GM11168 (cell line): ENCODE results near the gene SLC4A11.

Experiments
- in situ Hi-C: fragments of 300-500 bp; cut with MboI; formaldehyde crosslinking; loops from one replicate; pipeline ENCODE4 v1.12.0; 2022; ENCODE audit warnings: low sequenced_read_pairs; ENCODE audit not compliant: unreplicated experiment

SLC4A11 gene

DNA sequence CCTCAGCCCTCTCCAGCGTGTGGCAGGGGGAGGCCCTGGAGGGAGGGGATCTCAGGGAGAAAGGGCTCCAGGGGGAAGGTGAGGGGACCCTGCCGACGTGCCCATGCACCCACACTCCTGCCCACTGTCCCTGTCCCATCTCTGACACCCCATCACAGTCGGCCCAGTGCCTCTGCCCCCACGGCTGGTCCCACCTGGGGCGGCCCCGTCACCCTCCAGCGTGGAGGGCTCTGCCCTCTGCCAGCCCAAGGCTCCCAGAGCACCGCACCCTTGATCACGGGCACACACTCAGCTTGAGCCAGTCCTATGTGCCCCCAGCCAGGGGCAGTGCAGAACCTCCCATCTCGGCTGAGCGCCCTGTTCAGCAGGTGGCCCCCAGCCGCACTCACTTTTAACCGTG lies 9.2 kb downstream of the SLC4A11 start:
- in situ Hi-C loops: no loop called here

DNA sequence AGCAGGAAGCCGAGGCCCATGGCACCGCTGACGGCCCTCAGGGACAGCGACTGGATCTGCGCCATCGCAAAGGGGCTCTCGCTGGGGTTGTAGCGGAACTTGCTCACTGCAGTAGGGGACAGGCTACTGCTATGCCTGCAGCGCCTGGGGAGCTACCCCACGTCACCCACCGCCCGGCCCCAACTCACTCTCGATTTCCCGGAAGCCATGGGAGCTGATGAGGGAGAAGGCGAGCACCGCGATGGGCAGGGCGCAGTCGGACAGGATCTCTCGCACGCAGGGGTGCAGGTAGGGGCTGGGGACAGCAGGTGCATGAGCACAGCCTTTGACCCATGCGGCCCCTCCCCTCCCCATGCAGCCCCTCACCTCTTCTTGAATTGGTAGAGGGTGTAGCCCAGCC lies 9.8 kb downstream of the SLC4A11 start:
- in situ Hi-C loops: no loop called here

DNA sequence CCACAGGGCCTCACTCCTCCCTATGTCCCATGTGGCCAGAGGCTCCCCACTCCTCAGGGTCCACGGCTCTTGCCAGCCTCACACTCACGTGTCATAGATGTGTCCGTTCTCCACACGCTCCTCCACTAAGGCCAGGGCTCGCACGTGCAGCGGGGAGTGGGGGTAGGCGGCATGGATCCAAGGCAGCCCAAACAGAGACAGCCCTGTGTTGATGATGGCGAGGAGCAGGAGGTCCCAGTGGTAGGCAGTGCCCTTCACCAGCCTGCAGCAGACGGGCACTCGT lies 10.3 kb downstream of the SLC4A11 start:
- in situ Hi-C loops: no loop called here

DNA sequence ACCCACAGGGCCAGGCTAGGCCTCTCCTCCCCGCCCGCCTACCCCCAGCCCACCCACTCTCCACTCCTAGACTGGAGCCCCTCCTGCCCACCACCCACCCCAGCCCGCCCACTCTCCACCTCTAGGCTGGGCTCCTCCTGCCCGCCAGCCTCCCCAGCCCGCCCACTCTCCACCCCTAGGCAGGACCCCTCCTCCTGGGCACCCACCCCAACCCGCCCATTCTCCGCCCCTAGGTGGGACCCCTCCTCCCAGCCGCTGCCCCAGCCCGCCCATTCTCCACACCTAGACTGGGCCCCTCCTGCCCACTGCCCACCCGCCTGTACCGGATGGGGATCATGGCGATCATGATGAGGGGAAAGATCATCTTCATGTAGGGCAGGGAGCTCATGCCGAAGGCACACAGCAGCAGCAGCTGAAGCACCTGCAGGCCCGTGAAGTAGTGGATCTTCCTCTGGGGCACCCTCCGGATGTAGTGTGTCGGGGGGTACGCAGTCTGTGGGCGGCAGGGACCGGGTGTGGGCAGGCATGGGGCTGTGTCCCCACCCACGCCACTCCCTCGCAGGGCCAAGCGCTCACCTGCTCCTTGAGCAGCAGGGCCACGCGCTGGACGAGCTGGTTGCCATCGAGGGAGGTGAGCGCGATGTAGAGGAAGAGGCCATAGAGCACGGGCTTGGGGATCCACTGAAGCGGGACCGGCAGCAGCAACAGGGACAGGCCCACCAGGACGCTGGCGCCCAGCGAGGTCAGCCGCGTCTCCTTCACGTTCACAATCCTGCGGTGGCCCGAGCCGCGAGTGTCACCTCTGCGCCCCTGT lies 10.8 kb downstream of the SLC4A11 start:
- in situ Hi-C loops: no loop called here

DNA sequence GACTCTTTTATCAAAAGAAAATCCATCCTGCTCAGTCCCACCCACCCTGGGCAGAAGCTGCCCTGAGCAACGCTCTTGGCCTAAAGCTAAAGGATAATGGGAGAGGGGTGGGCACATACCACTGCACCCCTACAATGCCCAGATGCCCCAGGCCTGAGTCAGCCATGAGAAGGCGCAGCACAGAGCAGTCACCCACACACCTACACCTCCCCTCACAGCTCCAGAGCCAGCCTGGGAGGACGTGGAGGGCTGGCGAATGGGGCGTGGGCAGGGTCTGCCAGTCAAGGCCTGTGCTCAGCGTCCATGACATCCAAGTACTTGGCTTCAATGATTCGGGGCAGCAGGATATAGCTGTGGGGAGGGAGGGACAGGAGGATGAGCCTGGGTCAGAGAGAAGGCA lies 11.5 kb downstream of the SLC4A11 start:
- in situ Hi-C loops: no loop called here

DNA sequence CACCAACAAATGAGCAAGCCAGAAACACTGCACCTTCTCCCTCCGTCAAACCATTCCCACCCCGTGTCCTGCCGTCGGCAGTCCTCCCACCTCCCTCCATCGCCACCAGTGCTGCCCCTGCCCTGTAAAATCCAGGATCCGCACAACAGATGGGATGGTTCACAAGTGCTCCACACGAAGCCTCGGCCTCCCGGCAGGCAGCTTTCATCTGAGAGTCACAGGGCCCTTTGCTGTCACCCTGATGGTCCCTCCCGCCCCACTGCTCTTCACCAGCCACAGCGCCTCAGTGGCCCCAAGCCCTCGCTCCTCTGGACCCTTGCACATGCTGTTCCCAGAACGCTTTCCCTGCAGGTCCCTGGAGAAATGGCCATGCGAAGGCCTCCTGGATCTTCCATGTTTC lies 12.1 kb downstream of the SLC4A11 start:
- in situ Hi-C loops: no loop called here

DNA sequence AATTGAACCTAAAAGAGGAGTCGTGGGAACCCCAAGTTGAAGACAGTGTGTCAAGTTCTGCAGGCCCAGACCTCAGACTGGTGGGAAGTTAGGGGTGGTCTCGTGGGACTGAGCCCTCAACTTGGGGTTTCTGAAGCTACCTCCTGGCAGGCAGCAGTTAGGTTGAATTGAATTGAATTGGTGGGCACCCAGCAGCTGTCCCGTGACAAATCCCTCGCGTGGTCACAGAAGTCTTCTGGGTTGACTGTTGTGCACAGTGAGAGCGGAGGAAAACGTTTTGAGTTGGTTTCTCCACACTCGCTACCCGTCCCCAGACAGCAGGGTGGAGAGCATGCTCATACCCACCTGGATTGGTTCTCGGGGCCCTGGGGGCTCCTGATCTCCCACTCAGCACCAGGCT lies 12.9 kb downstream of the SLC4A11 start:
- in situ Hi-C loops: no loop called here

DNA sequence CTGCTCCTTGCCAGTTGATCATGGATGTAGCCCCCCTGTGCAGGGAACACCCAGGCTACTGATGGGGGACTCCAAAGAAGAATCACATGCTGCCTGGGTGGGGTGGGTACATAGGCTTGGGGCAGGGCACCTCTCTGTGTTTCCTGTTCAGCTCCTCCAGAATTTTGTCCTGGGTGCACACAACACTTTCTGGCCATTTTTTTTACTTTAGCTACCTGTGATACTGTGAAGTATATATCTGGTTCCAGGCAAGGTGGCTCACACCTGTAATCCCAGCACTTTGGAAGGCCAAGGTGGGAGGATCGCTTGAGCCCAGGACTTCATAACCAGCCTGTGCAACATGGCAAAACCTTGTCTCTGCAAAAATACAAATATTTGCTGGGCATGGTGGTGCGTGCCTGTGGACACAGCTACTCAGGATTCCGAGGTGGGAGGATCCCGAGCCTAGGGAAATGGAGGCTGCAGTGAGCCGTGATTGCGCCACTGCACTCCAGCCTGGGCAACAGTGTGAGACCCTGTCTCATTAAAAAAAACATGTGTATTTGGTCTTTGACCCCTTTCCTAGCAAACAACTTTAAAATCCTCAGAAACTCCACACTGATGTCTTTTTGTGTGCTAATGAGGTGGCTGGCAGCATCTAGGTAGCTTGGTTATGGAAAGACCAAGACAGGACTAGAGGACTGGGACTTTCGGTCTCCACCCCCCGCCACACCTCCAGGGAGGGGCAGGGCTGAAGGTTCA lies 14.1 kb downstream of the SLC4A11 start:
- in situ Hi-C loops: no loop called here

DNA sequence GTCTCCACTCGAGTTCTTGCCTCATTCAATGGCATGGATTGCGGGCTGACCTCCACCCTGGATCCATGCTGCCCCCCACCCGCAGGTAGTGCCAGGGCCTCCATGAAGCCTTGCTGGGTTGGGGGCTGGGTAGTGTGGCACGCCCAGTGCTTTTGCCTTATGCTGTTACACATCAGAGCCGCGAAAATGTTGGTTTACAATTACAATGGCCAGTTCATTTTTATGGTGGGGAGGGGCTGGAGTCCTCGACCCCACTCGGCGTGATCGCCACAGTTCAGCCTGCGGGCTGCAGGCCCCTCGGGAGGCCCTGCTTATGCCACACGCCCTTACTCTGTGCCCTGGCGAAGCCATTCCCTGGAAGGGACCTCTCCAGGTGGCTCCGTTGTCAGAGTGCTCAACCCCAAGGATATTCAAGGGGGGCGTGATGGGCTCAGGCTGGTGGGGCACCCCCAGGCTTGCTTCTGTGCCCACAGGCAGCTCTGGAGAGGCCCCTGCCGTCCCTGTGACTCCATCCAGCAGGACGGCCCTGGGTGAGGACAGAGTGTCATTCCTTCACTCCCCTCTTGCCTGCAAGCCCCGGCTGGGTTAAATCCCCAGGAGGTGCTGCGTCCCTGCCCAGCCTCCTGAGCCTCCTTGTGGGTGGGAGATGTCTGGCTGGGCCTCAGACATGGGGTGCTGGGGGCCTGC lies 14.9 kb downstream of the SLC4A11 start:
- in situ Hi-C loops: no loop called here

DNA sequence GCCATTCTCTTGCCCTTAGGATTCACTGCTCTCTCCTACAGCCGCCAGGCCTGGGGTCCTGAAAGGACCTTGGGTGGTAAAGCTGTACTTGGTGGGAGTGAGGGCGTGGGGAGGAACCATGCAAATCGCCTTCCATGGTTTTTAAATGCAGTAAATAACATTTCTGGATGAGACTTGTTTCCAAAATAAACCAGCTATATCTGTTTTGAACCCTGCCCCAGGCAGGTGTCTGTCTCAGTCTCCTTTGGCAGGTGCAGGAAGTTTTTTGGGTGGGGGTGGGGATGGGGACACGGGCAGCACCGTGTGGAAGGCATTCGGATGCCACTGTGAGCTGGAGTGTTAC lies 15.4 kb downstream of the SLC4A11 start:
- in situ Hi-C loops: no loop called here

DNA sequence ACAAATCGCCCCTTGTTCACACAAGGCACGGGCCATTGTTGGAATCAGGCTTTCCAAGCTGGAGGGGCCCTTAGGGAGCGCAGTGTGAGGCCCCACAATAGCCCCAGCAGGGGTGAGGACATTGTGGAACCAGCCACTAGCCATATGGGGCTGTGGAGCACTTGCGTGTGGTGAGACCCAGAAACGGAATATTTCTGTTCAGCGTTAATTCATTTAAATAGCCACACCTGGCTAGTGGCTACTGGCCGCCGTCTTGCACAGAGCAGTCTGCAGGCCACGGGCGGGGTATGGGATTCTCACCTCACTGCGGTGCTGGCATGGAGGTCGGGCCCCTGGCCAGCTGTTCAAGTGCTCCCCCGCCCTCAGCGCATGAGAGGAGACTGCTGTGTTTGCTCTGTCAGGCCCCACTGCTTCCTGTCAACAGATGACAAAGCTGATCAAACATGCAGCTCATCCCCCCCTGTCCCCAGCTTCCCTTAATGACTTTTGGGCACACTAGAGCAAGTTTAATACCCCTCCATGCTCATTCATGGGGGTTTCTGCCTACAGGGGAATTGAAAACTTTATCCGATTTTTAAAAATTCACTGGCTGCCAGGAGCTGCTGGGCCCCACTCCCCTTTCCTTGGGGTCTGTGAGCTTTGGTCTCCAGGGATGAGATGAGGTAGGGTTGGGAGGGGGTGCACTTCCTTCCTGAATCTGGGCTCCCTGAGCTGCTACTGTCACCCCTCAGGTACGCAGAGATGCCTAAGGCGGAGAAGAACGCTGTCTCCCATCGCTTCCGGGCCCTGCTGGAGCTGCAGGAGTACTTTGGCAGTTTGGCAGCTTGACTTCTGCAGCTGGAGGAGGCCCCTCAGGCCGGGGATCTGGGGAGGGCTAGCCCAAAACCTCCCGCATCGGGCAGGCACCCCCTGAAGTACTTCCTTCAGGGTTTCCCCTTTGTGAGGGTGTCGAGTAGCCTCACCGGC lies 16.1 kb downstream of the SLC4A11 start:
- in situ Hi-C loops: no loop called here

DNA sequence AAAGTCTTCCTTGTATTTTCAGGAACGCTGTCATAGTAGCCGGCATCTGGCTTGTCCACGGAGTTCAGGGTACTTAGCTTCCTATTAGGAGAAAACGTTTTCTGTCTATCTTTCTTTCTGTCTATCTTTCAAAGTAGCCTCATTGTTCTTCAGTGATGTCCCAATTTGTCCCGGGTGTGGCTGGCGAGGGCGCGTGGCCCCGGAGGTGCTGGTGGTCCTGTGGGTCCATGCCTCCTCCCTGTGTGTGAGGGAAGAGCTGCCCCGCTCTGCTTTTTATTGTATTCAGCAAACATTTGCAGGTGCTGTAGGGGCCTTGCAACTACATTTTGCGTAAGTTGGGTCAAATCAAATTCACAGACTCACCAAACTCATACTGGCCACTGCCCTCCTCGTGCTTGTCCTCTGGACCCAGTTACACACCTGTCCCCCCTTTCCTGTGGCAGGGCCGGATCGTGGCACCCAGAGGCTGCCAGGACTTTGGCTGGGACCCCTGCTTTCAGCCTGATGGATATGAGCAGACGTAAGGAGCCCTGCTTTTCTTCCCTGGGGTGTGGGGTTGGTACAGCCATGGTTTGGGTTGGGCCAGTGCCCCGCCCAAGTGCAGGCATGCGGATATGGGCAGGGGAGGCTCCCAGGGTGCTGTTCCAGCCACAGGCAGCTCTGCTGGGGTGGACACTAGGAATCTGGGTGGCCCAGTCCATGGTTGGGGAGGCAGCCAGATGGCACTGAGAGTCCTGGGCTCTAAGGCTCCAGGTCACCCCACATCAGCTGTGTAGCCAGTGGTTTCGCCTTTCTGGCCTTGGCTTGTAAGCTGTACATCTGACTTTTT lies 17.4 kb downstream of the SLC4A11 start:
- in situ Hi-C loops: no loop called here

DNA sequence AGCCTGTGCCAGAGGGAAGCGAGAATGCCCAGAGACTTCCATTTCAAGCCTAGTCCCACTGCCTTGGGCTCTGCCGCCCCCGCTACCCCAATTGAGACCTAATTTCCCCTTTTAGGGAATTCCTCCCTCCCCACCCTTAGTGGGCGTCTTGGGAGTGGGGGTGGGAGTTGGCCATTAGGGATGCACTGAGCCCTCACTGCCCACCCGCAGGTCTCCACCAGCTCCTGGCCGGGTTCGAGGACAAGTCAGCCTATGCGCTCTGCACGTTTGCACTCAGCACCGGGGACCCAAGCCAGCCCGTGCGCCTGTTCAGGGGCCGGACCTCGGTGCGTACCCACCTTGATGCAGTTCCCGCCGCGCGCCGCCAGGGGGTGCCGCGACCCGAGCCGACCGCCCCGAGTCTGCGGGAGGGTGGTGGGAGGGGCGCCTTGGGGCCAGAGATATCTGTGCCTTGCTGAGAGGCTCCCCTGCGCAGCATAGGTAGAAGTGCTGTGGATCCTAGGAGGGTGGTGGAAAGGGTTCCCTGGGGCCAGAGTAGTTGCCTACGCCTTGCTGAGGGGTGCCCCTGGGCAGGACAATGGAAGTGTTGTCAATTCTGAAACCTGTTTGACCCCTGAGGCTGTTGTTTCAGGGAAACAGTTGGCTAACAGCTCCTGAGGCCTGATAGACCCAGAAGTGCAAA lies 20.5 kb downstream of the SLC4A11 start:
- in situ Hi-C loops: loop anchor here (10.0 kb wide), 1 partner anchor 96 kb away; no protein-coding TSS in a partner anchor

DNA sequence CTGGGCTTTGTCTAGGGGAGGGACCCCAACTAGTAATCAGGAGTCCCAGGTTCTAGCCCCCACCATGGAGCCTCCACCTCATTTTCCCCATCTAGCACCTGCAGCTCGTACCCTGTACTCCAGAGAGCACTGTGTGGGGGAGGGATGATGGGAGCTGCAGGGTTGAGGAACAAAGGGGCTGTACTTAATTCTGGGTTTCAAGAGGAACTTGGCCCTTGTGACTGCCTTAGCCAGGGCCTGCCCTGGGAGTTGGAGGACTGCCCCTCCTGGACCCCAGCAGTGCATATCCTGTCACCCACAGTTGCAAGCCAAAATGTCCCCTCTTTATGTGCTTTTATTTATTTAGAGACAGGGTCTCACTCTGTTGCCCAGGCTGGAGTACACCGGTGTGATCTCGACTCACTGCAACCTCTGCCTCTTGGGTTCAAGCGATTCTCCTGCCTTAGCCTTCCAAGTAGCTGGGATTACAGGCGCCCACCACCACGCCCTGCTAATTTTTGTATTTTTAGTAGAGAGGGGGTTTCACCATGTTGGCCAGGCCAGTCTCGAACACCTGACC lies 23.6 kb downstream of the SLC4A11 start:
- in situ Hi-C loops: loop anchor here (10.0 kb wide), 1 partner anchor 99 kb away; no protein-coding TSS in a partner anchor

DNA sequence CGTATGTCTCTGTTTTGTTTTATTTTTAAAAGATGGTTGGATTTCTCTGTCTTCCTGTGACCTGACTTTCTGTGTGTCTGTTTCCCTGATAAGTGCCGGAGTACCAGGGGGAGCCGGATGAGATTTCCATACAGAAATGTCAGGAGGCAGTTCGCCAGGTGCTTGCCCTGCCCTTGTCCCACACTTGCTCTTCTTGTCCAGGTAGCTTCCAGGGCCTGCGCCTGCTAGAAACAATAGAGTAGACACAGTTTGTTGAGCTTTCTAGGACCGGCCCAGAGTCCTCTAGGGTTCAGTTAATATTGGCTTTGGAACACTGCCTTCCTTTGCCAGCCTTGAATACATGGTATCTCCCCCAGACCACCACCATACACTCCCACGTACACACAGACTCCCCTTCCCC lies 25.8 kb downstream of the SLC4A11 start:
- in situ Hi-C loops: loop anchor here (10.0 kb wide), 1 partner anchor 102 kb away; no protein-coding TSS in a partner anchor

DNA sequence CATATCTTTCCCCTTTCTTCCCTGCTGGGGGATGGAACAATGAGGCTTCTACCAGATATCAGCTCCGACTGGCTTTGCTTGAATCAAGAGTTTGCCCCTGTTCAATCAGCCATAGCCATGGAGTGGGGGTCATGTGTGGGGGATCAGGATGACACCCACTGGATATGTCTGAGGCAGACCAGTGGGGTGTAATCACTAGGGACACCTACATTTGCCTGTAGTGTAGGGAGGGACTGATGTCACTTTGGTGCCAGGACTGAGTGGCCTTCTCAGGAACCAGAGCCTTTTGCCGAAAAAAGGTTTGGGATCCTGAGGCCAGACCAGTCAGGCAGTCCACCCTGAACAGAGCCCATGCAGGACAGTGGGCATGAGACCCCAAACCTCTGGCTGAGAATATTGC lies 28.6 kb downstream of the SLC4A11 start:
- in situ Hi-C loops: loop anchor here (10.0 kb wide), 1 partner anchor 104 kb away; no protein-coding TSS in a partner anchor

DNA sequence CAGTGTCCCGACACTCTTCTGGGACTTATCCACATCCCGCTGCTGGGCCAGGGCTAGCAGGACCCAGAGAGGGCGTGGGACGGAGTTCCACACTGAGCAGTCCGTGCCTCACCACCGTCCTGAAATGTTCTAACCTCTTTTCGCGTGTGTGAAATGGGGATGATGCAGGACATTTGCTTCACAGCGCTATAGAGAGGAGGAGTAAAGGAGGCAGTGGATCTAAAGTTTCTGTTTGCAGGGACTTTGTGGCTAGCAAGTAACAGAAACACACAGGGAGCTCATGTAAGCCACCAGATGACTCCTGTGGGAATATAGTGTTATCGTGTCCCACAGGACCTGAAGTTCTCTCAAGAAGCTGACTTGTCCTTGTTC lies 29.1 kb downstream of the SLC4A11 start:
- in situ Hi-C loops: loop anchor here (10.0 kb wide), 1 partner anchor 105 kb away; no protein-coding TSS in a partner anchor

DNA sequence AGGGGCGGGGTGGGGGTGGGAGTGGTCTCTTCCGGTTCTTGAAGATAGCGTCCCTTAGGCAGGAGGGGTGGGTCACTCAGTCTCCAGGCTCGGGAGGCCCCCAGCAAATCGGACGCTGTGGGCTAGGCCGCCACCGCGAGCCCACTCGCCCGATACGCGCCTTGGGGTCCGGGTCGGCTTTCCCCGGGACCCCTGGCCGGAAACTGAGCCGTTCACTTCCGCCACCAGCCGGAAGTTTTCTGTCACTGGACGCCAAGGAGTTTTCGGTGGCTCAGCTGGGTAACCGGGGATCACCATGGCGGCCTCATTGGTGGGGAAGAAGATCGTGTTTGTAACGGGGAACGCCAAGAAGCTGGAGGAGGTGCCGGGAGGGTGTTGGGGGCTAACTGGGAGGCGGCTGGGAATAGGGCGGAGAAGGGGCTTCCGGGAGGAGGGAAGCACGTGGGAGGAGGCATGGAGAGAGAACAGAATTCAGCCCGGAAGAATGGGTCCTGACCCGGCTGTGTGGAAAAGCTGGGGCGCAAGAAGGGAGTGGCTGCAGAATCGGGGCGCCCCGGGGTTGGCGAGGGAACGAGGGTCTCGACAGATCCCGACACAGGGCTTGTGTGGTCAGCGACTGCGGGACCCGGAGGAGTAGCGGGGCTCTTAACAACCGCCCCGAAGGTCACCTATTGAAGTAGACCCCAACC lies 29.6 kb downstream of the SLC4A11 start, which contains the start of gene ITPA:
TSS of gene ITPA (plus strand) at position 242 of the 689 bp plus-strand sequence. CDS start at position 296, 54 bp downstream.
- in situ Hi-C loops: no loop called here
